SKM-1 (cell line): ENCODE data around the gene ING2.
"Not testable (repeated sequence)": the region's sequence is repeated elsewhere in the genome, so short reads cannot be mapped to it uniquely, and the experiment has no call there.

ENCODE experiments used
- DNase-seq: peaks from one replicate; lab custom pipeline; 2025; ENCODE audit not compliant: unreplicated experiment; lab: John Stamatoyannopoulos, UW

The ING2 gene

GRCh38 chr4:183504930-183505610, at the start of gene ING2:
ING2 (plus strand) TSS chr4:183505058; CDS start chr4:183505196, 138 bp downstream.
- peak; percentile 58 for DNase-seq

DNA sequence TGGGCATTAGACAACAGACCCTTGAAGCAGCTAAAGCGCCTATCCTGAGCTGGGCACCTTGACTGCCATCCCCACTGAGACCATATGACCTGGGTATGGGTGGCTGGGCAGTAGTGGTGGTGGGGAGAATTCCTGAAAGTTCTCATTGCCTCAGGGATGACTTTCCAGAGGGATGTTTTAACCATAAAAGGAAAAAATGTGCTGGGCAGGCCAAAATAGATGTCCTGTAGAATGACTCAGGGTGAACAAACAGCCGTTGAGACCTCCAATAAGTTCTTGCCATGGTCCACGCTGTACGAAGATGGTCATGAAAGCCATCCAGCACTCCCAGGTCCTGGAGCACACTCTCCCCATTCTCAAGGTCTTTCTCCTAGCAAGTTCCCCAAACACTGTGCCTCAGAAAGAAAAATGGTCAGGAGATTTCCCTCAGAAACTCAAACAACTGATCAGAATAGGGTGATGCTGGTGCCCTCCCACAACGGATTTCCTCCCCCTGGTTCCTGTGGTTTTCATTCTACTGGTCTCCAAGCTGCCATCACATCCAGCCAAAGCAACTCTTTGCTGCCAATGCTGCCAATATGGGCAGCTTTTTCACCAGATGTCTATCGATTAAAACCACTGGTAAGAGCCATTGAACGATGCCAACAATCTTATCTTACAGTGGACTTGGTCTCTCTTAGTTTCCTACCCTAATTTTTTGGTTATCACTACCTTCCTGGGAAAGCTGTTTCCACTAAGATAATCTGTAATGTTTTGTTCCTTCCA, 49.2 kb upstream of the ING2 start:
- DNase-seq, result no peak

- DNase-seq, result no peak
Measured at GRCh38 chr4:183458005-183458404, 46.9 kb upstream of the ING2 start.

DNA sequence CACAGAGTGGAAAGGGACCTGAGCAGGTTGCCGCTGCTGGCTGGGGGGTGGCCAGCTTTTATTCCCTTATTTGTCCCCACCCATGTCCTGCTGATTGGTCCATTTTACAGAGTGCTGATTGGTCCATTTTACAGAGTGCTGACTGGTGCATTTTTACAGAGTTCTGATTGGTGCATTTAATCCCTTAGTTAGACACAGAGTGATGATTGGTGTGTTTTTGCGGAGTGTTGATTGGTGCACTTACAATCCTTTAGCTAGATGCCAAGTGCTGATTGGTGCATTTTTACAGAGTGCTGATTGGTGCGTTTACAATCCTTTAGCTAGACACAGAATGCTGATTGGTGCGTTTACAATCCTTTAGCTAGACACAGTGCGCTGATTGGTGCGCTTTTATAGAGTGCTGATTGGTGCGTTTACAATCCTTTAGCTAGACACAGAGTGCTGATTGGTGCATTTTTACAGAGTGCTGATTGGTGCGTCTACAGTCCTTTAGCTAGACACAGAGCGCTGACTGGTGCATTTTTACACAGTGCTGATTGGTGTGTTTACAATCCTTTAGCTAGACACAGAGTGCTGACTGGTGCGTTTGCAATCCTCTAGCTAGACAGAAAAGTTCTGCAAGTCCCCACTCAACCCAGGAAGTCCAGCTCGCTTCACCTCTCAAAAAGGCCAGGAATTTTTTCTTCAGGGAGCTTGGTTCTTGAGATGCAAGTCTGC, 40.8 kb upstream of the ING2 start:
- DNase-seq, result not testable (repeated sequence)

- not testable (repeated sequence) for DNase-seq
Measured at GRCh38 chr4:183465879-183466278, 39.0 kb upstream of the ING2 start.

GRCh38 chr4:183467246-183467645, 37.6 kb upstream of the ING2 start:
- no peak for DNase-seq

DNA sequence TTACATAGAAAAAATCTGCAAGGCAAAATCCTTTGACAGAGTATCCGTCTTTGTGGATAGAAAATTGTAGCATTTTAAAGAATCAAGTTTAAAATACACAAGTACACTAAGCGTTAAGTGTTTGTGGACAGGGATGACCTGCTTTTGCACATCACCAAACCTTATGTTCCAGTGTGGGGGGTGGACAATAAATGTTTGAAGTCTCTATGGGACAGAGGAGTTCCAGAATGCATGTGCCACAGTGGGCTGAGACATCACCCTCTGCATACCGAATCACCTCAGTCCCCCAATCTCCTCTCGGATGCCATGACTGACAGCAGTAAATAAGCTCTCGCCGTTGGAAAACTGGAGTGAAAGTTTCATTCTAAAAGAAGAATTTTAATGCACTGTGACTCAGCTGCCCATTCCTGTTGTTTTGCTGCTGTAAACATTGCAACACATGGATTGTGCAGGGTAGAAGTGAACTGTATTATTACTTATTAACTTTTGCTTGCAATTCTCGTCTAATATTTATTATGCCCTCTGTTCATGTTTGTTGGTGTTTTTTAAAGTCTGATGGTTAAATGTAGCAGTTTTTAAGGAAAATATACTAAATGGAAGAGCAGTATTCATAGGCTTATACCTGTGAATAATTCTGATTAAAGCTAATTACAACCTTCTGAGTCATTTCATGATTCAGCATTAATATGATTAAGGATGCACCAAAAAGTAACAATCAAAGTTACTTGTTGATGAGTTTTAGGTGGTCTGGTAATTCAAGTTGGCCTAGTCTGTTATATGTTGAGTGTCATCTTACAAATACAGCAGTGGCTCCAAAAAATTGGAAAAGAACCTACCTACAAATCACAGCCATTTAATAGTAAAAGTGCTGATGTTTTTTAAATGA, 36.4 kb upstream of the ING2 start:
- no peak for DNase-seq

GRCh38 chr4:183469285-183469684, 35.6 kb upstream of the ING2 start:
- DNase-seq, result no peak

DNA sequence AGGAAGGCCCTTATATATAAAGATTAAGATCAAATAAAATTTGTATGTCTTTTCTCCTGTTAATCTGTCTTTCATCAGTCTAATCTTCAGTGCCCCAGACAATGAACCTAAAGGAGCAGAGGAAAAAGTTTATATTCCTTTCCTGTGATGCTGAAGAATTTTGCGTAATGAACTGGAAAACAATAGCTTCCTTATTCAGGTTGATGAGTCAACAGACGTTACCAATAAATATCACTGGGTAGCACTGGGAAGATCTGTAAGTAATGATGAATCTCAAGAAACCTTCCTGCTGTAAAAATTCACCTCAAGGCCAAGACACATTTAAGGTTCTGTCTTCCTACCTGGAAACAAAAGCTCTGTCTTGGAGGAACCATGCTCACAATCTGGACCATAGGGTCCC, 34.9 kb upstream of the ING2 start:
- no peak for DNase-seq

GRCh38 chr4:183470821-183471220, 34.0 kb upstream of the ING2 start:
- DNase-seq, result no peak

DNA sequence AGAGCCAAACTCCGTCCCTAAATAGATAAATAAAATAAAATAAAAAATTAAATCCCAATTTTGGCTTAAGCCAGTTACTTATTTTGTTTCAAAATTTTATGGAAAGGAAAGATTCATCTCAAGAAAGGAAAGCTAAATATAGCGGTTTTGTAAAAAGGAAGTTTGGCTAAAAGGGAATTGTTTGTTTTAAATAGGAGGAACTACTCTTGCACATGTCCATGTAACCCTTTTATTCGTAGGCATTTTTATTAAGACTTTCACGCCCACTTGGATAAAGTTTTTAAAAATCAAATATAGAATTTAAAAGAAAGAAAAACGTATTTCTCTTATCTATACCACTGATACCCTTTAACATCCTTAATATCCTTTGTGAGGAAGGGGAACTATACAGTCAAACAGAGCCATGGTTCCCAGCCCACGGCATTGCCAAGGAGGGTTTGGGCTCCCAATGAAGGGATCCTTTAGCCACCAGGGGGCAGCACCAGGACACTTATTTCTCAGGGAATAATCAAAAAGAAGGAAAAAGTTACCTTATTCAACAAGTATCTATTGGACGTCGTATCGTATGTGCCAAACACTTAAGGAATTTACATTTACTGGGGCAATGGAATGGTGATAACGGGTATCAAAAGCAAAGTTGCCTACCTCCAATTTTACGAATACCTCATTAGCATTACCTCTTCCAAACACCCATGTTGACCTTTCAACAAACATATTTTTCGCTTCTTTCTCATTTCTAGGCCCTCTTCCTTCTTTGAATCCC, 32.7 kb upstream of the ING2 start:
- DNase-seq, result peak; percentile 41

DNA sequence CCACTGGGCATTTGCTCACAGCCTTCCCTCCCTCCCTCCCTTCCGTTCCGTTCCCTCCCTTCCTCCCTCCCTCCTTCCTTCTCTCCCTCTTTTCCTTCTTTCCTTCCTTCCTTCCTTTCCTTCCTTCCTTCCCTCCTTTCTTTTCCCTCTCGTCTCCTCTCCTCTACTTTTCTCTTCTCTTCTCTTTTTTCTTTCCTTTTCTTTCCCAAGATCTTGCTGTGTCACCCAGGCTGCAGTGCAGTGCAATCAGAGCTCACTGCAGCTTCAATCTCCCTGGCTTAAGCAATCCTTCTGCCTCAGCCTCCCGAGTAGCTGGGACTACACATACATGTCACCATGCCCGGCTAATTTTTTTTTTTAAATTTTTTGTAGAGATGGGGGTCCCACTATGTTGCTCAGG, 26.7 kb upstream of the ING2 start:
- DNase-seq, result no peak

GRCh38 chr4:183478926-183479325, 25.9 kb upstream of the ING2 start:
- DNase-seq, result no peak

DNA sequence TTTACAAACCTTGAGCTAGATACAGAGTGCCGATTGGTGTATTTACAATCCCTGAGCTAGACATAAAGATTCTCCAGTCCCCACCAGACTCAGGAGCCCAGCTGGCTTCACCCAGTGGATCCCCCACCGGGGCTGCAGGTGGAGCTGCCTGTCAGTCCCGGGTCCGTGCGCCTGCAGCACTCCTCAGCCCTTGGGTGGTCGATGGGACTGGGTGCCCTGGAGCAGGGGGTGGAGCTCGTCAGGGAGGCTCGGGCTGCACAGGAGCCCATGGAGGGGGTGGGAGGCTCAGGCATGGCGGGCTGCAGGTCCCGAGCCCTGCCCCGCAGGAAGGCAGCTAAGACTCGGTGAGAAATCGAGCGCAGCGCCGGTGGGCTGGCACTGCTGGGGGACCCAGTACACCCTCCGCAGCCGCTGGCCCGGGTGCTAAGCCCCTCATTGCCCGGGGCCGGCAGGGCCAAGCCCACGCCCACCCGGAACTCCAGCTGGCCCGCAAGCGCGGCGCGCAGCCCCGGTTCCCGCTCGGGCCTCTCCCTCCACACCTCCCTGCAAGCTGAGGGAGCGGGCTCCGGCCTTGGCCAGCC, 22.3 kb upstream of the ING2 start:
- not testable (repeated sequence) for DNase-seq

DNA sequence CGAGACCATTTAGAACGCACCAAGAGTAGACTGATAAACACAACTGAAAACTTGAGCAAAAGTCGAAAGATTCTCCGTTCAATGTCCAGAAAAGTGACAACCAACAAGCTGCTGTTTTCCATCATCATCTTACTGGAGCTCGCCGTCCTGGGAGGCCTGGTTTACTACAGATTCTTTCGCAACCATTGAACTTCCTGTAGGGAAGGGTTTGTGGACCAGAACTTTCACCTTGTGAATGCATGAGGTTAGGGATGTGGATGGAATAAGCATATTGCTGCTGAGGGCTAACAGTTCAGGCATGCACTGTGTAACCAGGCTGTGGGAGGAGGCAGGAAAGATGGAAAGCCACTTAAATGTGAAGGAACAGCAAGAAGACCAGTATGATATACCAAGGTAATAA, 20.9 kb upstream of the ING2 start:
- DNase-seq, result no peak

DNA sequence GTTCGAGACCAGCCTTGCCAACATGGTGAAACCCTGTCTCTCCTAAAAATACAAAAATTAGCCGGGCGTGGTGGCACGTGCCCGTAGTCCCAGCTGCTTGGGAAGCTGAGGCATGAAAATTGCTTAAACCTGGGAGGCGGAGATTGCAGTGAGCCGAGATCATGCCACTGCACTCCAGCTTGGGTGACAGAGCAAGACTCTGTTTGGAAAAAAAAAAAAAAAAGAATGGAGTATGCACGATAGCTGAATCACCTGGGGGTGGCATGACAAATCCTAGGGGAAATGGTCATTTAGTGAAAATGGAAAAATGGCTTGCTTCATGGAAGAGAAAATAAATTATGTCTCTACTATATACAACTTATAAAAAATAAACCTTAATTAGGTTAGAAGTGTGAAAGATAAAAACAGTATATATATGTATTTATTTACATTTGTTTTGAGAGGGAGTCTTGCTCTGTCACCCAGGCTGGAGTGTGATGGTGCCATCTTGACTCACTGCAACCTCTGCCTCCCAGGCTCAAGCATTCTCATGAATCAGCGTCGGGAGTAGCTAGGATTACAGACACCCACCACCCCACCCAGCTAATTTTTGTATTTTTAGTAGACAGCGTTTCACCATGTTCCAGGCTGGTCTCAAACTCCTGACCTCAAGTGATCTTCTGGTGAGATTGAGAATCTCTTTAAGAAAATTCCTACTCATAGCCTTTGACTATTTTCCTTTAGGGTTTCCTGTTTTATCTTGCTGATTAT, 19.3 kb upstream of the ING2 start:
- DNase-seq, result no peak

DNA sequence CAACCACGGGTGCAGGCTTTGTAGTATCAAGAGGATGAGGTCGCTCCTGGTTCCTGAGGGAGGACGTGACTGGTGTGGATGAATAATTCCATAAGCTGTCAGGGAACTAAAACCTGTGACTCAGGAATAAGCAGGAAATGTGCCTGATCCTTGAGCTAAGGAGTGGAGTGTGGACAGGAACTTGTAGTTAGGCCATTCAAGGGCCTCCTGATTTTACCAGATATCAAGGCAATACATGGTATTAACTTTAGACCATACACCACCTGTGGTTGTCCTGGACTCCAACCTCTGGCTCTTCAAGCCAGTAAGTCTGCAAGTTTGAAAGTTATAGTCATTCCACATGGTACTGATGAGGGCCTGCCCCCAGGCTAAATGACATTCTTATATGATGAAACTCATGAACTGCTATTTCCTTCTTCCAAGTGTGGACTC, 12.1 kb upstream of the ING2 start:
- DNase-seq, result no peak

DNA sequence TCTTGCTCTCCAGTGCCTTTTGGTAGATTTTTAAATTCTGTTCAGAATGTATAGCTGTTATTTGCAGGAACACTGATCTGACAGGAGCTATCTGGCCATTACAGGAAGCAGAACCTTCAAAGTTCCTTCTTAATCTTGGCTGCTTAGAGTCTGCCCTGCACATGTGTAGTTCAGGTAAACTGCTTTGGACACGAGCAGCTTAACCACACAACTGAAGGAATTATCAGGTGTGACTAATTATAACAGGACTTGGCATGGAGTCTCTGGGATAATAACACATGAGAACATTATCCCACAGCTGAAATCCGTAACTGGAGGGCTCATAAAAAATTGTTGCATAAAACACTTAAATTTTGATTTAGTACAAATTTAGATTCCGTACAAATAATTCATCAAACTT, 11.6 kb upstream of the ING2 start:
- no peak for DNase-seq

DNA sequence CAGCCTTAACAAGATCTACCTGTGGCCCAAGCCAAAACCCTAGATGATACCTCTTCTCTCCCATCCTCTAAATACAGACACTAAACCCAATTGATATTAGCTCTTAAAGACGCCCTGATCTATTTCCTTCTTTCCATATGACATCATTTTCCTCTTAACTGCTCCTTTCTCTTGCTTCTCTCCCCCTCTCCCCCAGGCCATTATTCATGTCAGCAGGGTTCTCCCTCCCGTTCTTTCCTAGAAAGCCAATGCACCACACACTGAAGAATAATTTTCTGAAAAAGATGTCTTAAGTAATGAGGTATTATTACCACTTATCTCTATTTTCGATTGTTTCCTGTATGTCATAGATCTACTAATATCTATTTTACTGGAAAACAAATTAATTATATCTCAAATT, 9.7 kb upstream of the ING2 start:
- no peak for DNase-seq
